Panc1 (cell line): ENCODE data around the gene C2CD2. TPM values are rescaled to one million over a fixed set of nuclear protein-coding genes. Genes with fewer than 3 reads are reported as not detected.

ENCODE experiments used
- ATAC-seq: fragments of 200-7000 bp; cut with Tn5 transposase; 2 replicates; pipeline ENCODE4 v1.9.1; 2020; ENCODE audit warnings: mild to moderate bottlenecking, moderate library complexity
- BruUV-seq: library from RNA; stranded (reverse); fragments of 400-500 nt; replicated peaks from 2 replicates; lab custom pipeline; 2021; lab: Mats Ljungman, UMichigan
- CTCF ChIA-PET: fragments of 300-600 bp; sonication (Branson Sonifier 250); formaldehyde crosslinking; loops from one replicate; lab custom pipeline; 2022; ENCODE audit warnings: antibody characterized with exemption; lab: Charles Lee
- POLR2A ChIA-PET: fragments of 300-600 bp; sonication (Branson Sonifier 250); formaldehyde crosslinking; loops from one replicate; lab custom pipeline; 2022; ENCODE audit warnings: antibody characterized with exemption; lab: Charles Lee
- DNase-seq: peaks from one replicate; pipeline ENCODE4 v3.0.0-alpha.2; 2010; ENCODE audit warnings: low read depth, low spot score
- H3K27ac ChIP-seq: 2 replicates; pipeline ENCODE4 v1.5.1; 2011; ENCODE audit warnings: mild to moderate bottlenecking, low read length, inconsistent platforms
- H3K27me3 ChIP-seq: fragments of 200-500 bp; sonication (Bioruptor generic); 2 replicates; pipeline ENCODE4 v1.6.0; 2014; ENCODE audit warnings: low read length, inconsistent platforms; ENCODE audit not compliant: control insufficient read depth, insufficient read depth
- H3K36me3 ChIP-seq: fragments of 200-500 bp; sonication (Bioruptor generic); 2 replicates; pipeline ENCODE4 v1.5.1; 2014; ENCODE audit warnings: inconsistent platforms, mild to moderate bottlenecking, low read length, moderate library complexity; ENCODE audit not compliant: control insufficient read depth, insufficient read depth
- H3K4me1 ChIP-seq: 2 replicates; pipeline ENCODE4 v1.5.1; 2011; ENCODE audit warnings: inconsistent platforms, mild to moderate bottlenecking, low read length, moderate library complexity; ENCODE audit not compliant: control insufficient read depth, insufficient read depth
- H3K4me3 ChIP-seq, 2 experiments: 2 replicates each; pipeline ENCODE4 v1.5.1; 2011 to 2012; ENCODE audit warnings: low read depth in 2 of 2, low read length in 2 of 2, mild to moderate bottlenecking in 2 of 2, inconsistent platforms in 1 of 2, moderate library complexity in 1 of 2
- H3K9me3 ChIP-seq: fragments of 200-500 bp; sonication (Bioruptor generic); 2 replicates; pipeline ENCODE4 v1.5.1; 2014; ENCODE audit warnings: low read depth, mild to moderate bottlenecking, inconsistent platforms, low read length, moderate library complexity; ENCODE audit not compliant: control insufficient read depth, insufficient read depth
- CTCF ChIP-seq: fragments of 450-650 bp; IDR thresholded peaks from 2 replicates; pipeline ENCODE4 v1.5.1; 2017; ENCODE audit warnings: mild to moderate bottlenecking
- POLR2AphosphoS5 ChIP-seq: IDR thresholded peaks from 2 replicates; pipeline ENCODE4 v1.6.1; 2012; ENCODE audit warnings: mild to moderate bottlenecking, low read depth, low read length, moderate library complexity
- REST ChIP-seq, 2 experiments: IDR thresholded peaks; 2 replicates each; pipeline ENCODE4 v1.6.1; 2011 to 2012; ENCODE audit warnings: low read depth in 2 of 2, control low read depth in 1 of 2, low read length in 1 of 2, mild to moderate bottlenecking in 1 of 2, moderate library complexity in 1 of 2; ENCODE audit not compliant: insufficient read depth in 1 of 2
- SIN3A ChIP-seq: IDR thresholded peaks from 2 replicates; pipeline ENCODE4 v1.6.1; 2012; ENCODE audit warnings: low read depth, mild to moderate bottlenecking, low read length, moderate library complexity, borderline replicate concordance; ENCODE audit not compliant: insufficient read depth
- TCF7L2 ChIP-seq: IDR thresholded peaks from 2 replicates; pipeline ENCODE4 v1.6.1; 2011; ENCODE audit warnings: mild to moderate bottlenecking, low read depth, low read length, inconsistent platforms
- in situ Hi-C: cut with HindIII; loops from 2 replicates; pipeline ENCODE4 v1.10.0; 2016; ENCODE audit warnings: low sequenced_read_pairs, low pct_unique_long_range_greater_than_20kb
- intact Hi-C: fragments of 100-400 bp; cut with micrococcal nuclease; formaldehyde crosslinking; loops from one replicate; pipeline ENCODE4 v1.10.0; 2022; ENCODE audit not compliant: unreplicated experiment
- total RNA-seq: library from RNA; stranded (reverse); gene quantifications from one replicate; pipeline ENCODE4 v1.2.1, GENCODE V29; 2021; ENCODE audit not compliant: unreplicated experiment

The C2CD2 gene
- total RNA-seq, 1 experiment from 2014 or later = 14.0 TPM

- POLR2A ChIA-PET = no interaction called here
Observed at GRCh38 chr21:41867313-41867712, 86.5 kb downstream of the C2CD2 start.

GRCh38 chr21:41866274-41866809 lies 87.5 kb downstream of the C2CD2 start:
- Histone ChIP-seq H3K4me3 (no peak overlapping the region), H3K36me3 (no peaks in the 10 kb centered on the region), H3K27ac (no peak overlapping the region), H3K9me3 (no peaks in the 10 kb centered on the region), H3K27me3 (no peaks in the 10 kb centered on the region), H3K4me1 (peaks cover 8% of the 10 kb centered on the region)
- ChIA-PET POLR2A (no interaction called here), CTCF (no interaction called here)
- no peak for TF ChIP-seq TCF7L2
- no peak for TF ChIP-seq REST (IDR thresholded peaks at IDR 0.05; ENCODE audit: insufficient read depth in 1 of 2, low read depth in 2 of 2, low read length in 1 of 2)
- TF ChIP-seq CTCF = no peak
- no peak for TF ChIP-seq SIN3A
- no peak for TF ChIP-seq POLR2AphosphoS5
- in situ Hi-C loops = no loop called here
- no TSS peak for BruUV-seq
- intact Hi-C loops = no loop called here
- DNase-seq (no peak), ATAC-seq (no peak)

More at GRCh38 chr21:41867313-41867712, 86.5 kb downstream of the C2CD2 start:
- no peak for DNase-seq
- no peaks in the 10 kb centered on the region for H3K9me3 ChIP-seq
- H3K27me3 ChIP-seq = no peaks in the 10 kb centered on the region
- H3K4me1 ChIP-seq = peaks cover 8% of the 10 kb centered on the region
- no peak overlapping the region for H3K4me3 ChIP-seq
- no TSS peak for BruUV-seq
- ATAC-seq = no peak
- TF ChIP-seq TCF7L2 = no peak
- no peak for TF ChIP-seq POLR2AphosphoS5
- no peak for TF ChIP-seq REST (IDR thresholded peaks at IDR 0.05; ENCODE audit: insufficient read depth in 1 of 2, low read depth in 2 of 2, low read length in 1 of 2)
- TF ChIP-seq SIN3A = no peak
- no peak for TF ChIP-seq CTCF
- no peaks in the 10 kb centered on the region for H3K36me3 ChIP-seq
- CTCF ChIA-PET = no interaction called here
- H3K27ac ChIP-seq = no peak overlapping the region
- intact Hi-C loops (no loop called here), in situ Hi-C loops (no loop called here)
